GM23338 (cell line): ENCODE data around the gene NAB2. TPM values are rescaled to one million over a fixed set of nuclear protein-coding genes. Genes with fewer than 3 reads are reported as not detected.

Experiments
- ATAC-seq: fragments of 200-7000 bp; cut with Tn5 transposase; 3 replicates; pipeline ENCODE4 v1.9.1; 2020
- DNase-seq: peaks from one replicate; pipeline ENCODE4 v3.0.0-alpha.2; 2015; ENCODE audit warnings: low spot score
- H2AFZ ChIP-seq: fragments of 200-600 bp; sonication (generic); 2 replicates; pipeline ENCODE4 v1.8.0; 2016; ENCODE audit warnings: antibody characterized with exemption, mild to moderate bottlenecking, moderate library complexity
- H3F3A ChIP-seq: fragments of 200-600 bp; sonication (generic); replicated peaks from 2 replicates; pipeline ENCODE4 v1.8.0; 2017; ENCODE audit warnings: antibody characterized with exemption, mixed run types, low read depth
- H3K27ac ChIP-seq: fragments of 200-600 bp; sonication (generic); 2 replicates; pipeline ENCODE4 v1.6.1; 2016; ENCODE audit warnings: low read depth
- H3K27me3 ChIP-seq: fragments of 200-600 bp; sonication (generic); 2 replicates; pipeline ENCODE4 v1.8.0; 2016; ENCODE audit warnings: mild to moderate bottlenecking, mixed run types, moderate library complexity; ENCODE audit not compliant: insufficient read depth
- H3K36me3 ChIP-seq: fragments of 200-600 bp; sonication (generic); 2 replicates; pipeline ENCODE4 v1.8.0; 2016; ENCODE audit warnings: mild to moderate bottlenecking; ENCODE audit not compliant: insufficient read depth
- H3K4me1 ChIP-seq: fragments of 200-600 bp; sonication (generic); 2 replicates; pipeline ENCODE4 v1.8.0; 2016; ENCODE audit warnings: mild to moderate bottlenecking, moderate library complexity; ENCODE audit not compliant: insufficient read depth
- H3K4me2 ChIP-seq: fragments of 200-600 bp; sonication (generic); 2 replicates; pipeline ENCODE4 v1.7.1; 2017; ENCODE audit warnings: mixed run types
- H3K4me3 ChIP-seq: fragments of 200-600 bp; sonication (generic); 2 replicates; pipeline ENCODE4 v1.6.1; 2016; ENCODE audit warnings: mixed run types
- H3K79me2 ChIP-seq: fragments of 200-600 bp; sonication (generic); replicated peaks from 2 replicates; pipeline ENCODE4 v1.8.0; 2017; ENCODE audit warnings: mild to moderate bottlenecking; ENCODE audit not compliant: insufficient read depth
- H3K9me2 ChIP-seq: fragments of 200-600 bp; sonication (generic); 2 replicates; pipeline ENCODE4 v1.8.0; 2017; ENCODE audit not compliant: insufficient read depth
- H4K20me1 ChIP-seq: fragments of 200-600 bp; sonication (generic); replicated peaks from 2 replicates; pipeline ENCODE4 v1.8.0; 2017; ENCODE audit warnings: mild to moderate bottlenecking; ENCODE audit not compliant: insufficient read depth
- H3K27ac Mint-ChIP-seq: 2 replicates; pipeline ENCODE4 v1.8.0; 2020; ENCODE audit warnings: inconsistent platforms, mild to moderate bottlenecking, moderate library complexity, mixed read lengths
- H3K27me3 Mint-ChIP-seq: 3 replicates; pipeline ENCODE4 v1.8.0; 2022; ENCODE audit warnings: low read depth, mild to moderate bottlenecking, moderate library complexity, mixed read lengths, inconsistent platforms; ENCODE audit not compliant: insufficient read depth, poor library complexity
- H3K36me3 Mint-ChIP-seq: 3 replicates; pipeline ENCODE4 v1.8.0; 2021; ENCODE audit warnings: low read depth, mild to moderate bottlenecking, inconsistent platforms, moderate library complexity, mixed read lengths
- H3K4me1 Mint-ChIP-seq: 3 replicates; pipeline ENCODE4 v1.8.0; 2020; ENCODE audit warnings: mild to moderate bottlenecking, inconsistent platforms, mixed read lengths
- H3K4me3 Mint-ChIP-seq: 3 replicates; pipeline ENCODE4 v1.8.0; 2021; ENCODE audit warnings: moderate library complexity, mild to moderate bottlenecking, inconsistent platforms, mixed read lengths
- H3K9me3 Mint-ChIP-seq: 3 replicates; pipeline ENCODE4 v1.8.0; 2020; ENCODE audit warnings: moderate library complexity, mild to moderate bottlenecking, inconsistent platforms, mixed read lengths
- EZH2 ChIP-seq: fragments of 200-600 bp; sonication (generic); IDR thresholded peaks from one replicate; pipeline ENCODE4 v1.8.0; 2017; ENCODE audit warnings: antibody characterized with exemption, mild to moderate bottlenecking, low read depth; ENCODE audit not compliant: unreplicated experiment
- EZH2phosphoT487 ChIP-seq: fragments of 200-600 bp; sonication (generic); IDR thresholded peaks from one replicate; pipeline ENCODE4 v1.8.1; 2018; ENCODE audit warnings: antibody characterized with exemption; ENCODE audit not compliant: unreplicated experiment
- NANOG ChIP-seq: IDR thresholded peaks from 2 replicates; pipeline ENCODE4 v1.6.1; 2016; ENCODE audit warnings: antibody characterized with exemption, borderline replicate concordance
- POLR2AphosphoS5 ChIP-seq: IDR thresholded peaks from 2 replicates; pipeline ENCODE4 v1.6.1; 2016; ENCODE audit warnings: antibody characterized with exemption, low read depth
- STAT1 ChIP-seq: IDR thresholded peaks from one replicate; pipeline ENCODE4 v1.6.1; 2016; ENCODE audit warnings: antibody characterized with exemption; ENCODE audit not compliant: unreplicated experiment
- ZNF114 ChIP-seq: fragments of 250-450 bp; sonication (Bioruptor Pico); IDR thresholded peaks from 2 replicates; pipeline ENCODE4 v1.5.0; 2020; ENCODE audit warnings: mild to moderate bottlenecking, moderate library complexity
- ZNF331 ChIP-seq: fragments of 250-450 bp; sonication (Bioruptor Pico); IDR thresholded peaks from 2 replicates; pipeline ENCODE4 v1.5.0; 2020; ENCODE audit warnings: low read depth, mild to moderate bottlenecking, moderate library complexity
- polyA plus RNA-seq: library from polyadenylated mRNA; unstranded; fragments of >200 nt; fragmentation: Nextera tagmentation; extraction: Ambion mirVana; gene quantifications from 2 replicates; pipeline ENCODE4 v1.2.1, GENCODE V29; 2016
- total RNA-seq: library from RNA; depleted of rRNA; stranded (reverse); fragments of >200 nt; shearing (Covaris generic); gene quantifications from 2 replicates; pipeline ENCODE4 v1.2.3, GENCODE V29; 2014
- TF ChIP-seq, protein P1 (sequence below), 2 experiments: fragments of 200-600 bp in 1 of 2; sonication (generic) in 1 of 2; conservative IDR thresholded peaks; 2 replicates each; pipeline versions ENCODE4 v1.5.1 to v1.6.1; 2016 to 2017; ENCODE audit warnings: antibody characterized with exemption in 2 of 2, low read depth in 2 of 2, mild to moderate bottlenecking in 2 of 2, moderate library complexity in 1 of 2
- TF ChIP-seq, protein P2 (sequence below): IDR thresholded peaks from 2 replicates; pipeline ENCODE4 v1.6.1; 2016; ENCODE audit warnings: antibody characterized with exemption

The NAB2 gene
- total and polyA plus RNA-seq, 2 experiments from 2014 or later, result 6.5 to 19.8 TPM

- Mint-ChIP-seq H3K9me3 (no peaks in the 10 kb centered on the region), H3K27me3 (peaks cover 2% of the 10 kb centered on the region), H3K36me3 (peaks cover 71% of the 10 kb centered on the region), H3K4me3 (no peak overlapping the region), H3K27ac (no peak overlapping the region), H3K4me1 (no peaks in the 10 kb centered on the region)
- no peaks in the 10 kb centered on the region for H3K9me2 ChIP-seq
- H2AFZ ChIP-seq, result no peak overlapping the region
- DNase-seq (no peak), ATAC-seq (no peak)
- peaks cover 11% of the 10 kb centered on the region; the same call in 1 of the 2 replicates for H3F3A ChIP-seq
- no peaks in the 10 kb centered on the region for H3K4me1 ChIP-seq
- H3K79me2 ChIP-seq, result peaks cover 14% of the 10 kb centered on the region; the same call in 1 of the 2 replicates
- H3K4me3 ChIP-seq, result no peak overlapping the region
- peaks cover 50% of the 10 kb centered on the region for H3K36me3 ChIP-seq
- TF ChIP-seq ZNF331 (CRISPR knock-in tag), result no peak
- TF ChIP-seq, protein P1, sequence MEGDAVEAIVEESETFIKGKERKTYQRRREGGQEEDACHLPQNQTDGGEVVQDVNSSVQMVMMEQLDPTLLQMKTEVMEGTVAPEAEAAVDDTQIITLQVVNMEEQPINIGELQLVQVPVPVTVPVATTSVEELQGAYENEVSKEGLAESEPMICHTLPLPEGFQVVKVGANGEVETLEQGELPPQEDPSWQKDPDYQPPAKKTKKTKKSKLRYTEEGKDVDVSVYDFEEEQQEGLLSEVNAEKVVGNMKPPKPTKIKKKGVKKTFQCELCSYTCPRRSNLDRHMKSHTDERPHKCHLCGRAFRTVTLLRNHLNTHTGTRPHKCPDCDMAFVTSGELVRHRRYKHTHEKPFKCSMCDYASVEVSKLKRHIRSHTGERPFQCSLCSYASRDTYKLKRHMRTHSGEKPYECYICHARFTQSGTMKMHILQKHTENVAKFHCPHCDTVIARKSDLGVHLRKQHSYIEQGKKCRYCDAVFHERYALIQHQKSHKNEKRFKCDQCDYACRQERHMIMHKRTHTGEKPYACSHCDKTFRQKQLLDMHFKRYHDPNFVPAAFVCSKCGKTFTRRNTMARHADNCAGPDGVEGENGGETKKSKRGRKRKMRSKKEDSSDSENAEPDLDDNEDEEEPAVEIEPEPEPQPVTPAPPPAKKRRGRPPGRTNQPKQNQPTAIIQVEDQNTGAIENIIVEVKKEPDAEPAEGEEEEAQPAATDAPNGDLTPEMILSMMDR (conservative IDR thresholded peaks at IDR 0.05; ENCODE audit: low read depth in 2 of 2), result no peak
- H3K4me2 ChIP-seq, result no peak overlapping the region
- H3K27ac ChIP-seq, result no peak overlapping the region
- H4K20me1 ChIP-seq, result peaks cover 3% of the 10 kb centered on the region; the same call in 1 of the 2 replicates
- H3K27me3 ChIP-seq, result no peaks in the 10 kb centered on the region
Measured at GRCh38 chr12:57063991-57064685, 24.8 kb upstream of the NAB2 start.

- Histone ChIP-seq H4K20me1 (peaks cover 10% of the 10 kb centered on the region), H3K27me3 (no peaks in the 10 kb centered on the region), H3K4me2 (no peak overlapping the region), H3K9me2 (no peaks in the 10 kb centered on the region), H3K27ac (no peak overlapping the region), H3K79me2 (peaks cover 14% of the 10 kb centered on the region; the same call in 1 of the 2 replicates), H3K4me1 (no peaks in the 10 kb centered on the region), H3K36me3 (peaks cover 47% of the 10 kb centered on the region), H3K4me3 (no peak overlapping the region), H3F3A (peaks cover 19% of the 10 kb centered on the region; the same call in 1 of the 2 replicates), H2AFZ (no peak overlapping the region)
- DNase-seq (no peak), ATAC-seq (no peak)
- Mint-ChIP-seq H3K4me1 (peaks cover 3% of the 10 kb centered on the region; the same call in 2 of the 3 replicates), H3K9me3 (no peaks in the 10 kb centered on the region), H3K27me3 (peaks cover 2% of the 10 kb centered on the region), H3K27ac (no peak overlapping the region), H3K36me3 (peaks cover 72% of the 10 kb centered on the region), H3K4me3 (no peak overlapping the region)
- no peak for TF ChIP-seq ZNF114 (CRISPR knock-in tag)
- TF ChIP-seq NANOG, result no peak
- TF ChIP-seq EZH2phosphoT487, result no peak
- no peak for TF ChIP-seq EZH2
- TF ChIP-seq, protein P1 (conservative IDR thresholded peaks at IDR 0.05; ENCODE audit: low read depth in 2 of 2), result no peak
- TF ChIP-seq STAT1, result no peak
- no peak for TF ChIP-seq POLR2AphosphoS5
- TF ChIP-seq, protein P2, sequence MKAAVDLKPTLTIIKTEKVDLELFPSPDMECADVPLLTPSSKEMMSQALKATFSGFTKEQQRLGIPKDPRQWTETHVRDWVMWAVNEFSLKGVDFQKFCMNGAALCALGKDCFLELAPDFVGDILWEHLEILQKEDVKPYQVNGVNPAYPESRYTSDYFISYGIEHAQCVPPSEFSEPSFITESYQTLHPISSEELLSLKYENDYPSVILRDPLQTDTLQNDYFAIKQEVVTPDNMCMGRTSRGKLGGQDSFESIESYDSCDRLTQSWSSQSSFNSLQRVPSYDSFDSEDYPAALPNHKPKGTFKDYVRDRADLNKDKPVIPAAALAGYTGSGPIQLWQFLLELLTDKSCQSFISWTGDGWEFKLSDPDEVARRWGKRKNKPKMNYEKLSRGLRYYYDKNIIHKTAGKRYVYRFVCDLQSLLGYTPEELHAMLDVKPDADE, result no peak
Measured at GRCh38 chr12:57066245-57066644, 22.7 kb upstream of the NAB2 start.
